ENCODE results near the gene CLASP1. TPM values are rescaled to one million over a fixed set of nuclear protein-coding genes. Genes with fewer than 3 reads are reported as not detected.
"Not testable (repeated sequence)": the region's sequence is repeated elsewhere in the genome, so short reads cannot be mapped to it uniquely, and the experiment has no call there.

Gene CLASP1
- total RNA-seq, 1 experiment from 2014 or later, result 81.9 TPM

DNA sequence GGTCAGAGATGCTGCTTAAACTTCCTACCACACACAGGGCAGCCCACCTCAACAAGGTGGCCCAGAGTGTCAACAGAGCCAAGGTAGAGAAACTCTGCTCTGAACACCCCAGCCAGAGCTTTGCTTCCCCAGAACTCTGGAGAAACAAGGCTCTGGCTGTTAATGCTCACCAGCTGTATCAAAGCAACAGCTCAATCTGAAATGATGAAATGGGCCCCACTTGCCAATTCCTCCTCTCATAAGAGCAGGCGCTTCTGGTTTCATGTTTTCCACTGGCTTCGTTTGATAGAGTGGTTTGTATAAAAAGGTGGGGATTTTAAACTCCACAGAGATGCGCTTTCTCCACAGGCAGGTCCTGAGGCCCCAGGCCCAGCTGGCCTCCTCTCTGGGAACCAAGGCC lies 303.4 kb downstream of the CLASP1 start:
- H3K9me3 Mint-ChIP-seq (ENCODE audit: unreplicated experiment), result no peaks in the 10 kb centered on the region
- POLR2A ChIA-PET, result no interaction called here
- CTCF ChIA-PET, result interaction anchor here (3.1 to 3.6 kb wide), 3 partner anchors 11 to 266 kb away, joined by 14 to 23 read pairs (median 15); no protein-coding TSS in a partner anchor

DNA sequence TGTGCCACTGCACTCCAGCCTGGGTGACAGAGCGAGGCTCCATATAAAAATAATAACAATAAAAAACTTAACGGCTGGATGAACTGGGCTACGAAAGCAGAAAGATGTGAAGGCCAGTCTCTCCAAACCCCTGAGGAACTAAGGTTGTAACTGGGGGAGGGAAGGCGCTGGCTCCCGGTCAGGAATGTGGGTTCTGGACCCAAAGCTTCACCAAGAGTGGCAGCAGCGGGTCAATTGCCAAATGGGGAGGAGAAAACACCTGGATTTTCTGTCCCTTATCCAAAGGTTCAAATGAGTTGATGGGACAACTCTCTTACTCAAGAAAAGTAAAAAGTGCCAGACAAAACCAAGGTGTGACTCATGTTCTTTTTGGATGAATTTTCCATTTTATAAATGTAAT lies 304.2 kb downstream of the CLASP1 start:
- POLR2A ChIA-PET, result interaction anchor here (0.6 to 0.7 kb wide), 3 partner anchors 11 to 62 kb away, joined by 3 to 4 read pairs (median 3); no protein-coding TSS in a partner anchor
- no peak for DNase-seq (ENCODE audit: unreplicated experiment)
- TF ChIP-seq, protein P1, sequence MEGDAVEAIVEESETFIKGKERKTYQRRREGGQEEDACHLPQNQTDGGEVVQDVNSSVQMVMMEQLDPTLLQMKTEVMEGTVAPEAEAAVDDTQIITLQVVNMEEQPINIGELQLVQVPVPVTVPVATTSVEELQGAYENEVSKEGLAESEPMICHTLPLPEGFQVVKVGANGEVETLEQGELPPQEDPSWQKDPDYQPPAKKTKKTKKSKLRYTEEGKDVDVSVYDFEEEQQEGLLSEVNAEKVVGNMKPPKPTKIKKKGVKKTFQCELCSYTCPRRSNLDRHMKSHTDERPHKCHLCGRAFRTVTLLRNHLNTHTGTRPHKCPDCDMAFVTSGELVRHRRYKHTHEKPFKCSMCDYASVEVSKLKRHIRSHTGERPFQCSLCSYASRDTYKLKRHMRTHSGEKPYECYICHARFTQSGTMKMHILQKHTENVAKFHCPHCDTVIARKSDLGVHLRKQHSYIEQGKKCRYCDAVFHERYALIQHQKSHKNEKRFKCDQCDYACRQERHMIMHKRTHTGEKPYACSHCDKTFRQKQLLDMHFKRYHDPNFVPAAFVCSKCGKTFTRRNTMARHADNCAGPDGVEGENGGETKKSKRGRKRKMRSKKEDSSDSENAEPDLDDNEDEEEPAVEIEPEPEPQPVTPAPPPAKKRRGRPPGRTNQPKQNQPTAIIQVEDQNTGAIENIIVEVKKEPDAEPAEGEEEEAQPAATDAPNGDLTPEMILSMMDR (IDR thresholded peaks at IDR 0.05; ENCODE audit: unreplicated experiment), result no peak
- H3K9me3 Mint-ChIP-seq (ENCODE audit: unreplicated experiment), result no peaks in the 10 kb centered on the region
- no peaks in the 10 kb centered on the region for H3K27me3 Mint-ChIP-seq (ENCODE audit: insufficient read depth, unreplicated experiment)
- BruUV-seq (replicated peaks), result no TSS peak
- peaks cover 87% of the 10 kb centered on the region for H3K36me3 Mint-ChIP-seq (ENCODE audit: insufficient read depth, unreplicated experiment)
- H3K4me1 Mint-ChIP-seq (ENCODE audit: insufficient read depth, unreplicated experiment), result peaks cover 15% of the 10 kb centered on the region
- CTCF ChIA-PET, result interaction anchor here (1.2 to 3.6 kb wide), 4 partner anchors 10 to 265 kb away, joined by 3 to 15 read pairs (median 12); no protein-coding TSS in a partner anchor
- intact Hi-C loops (cut with micrococcal nuclease), result no loop called here
- no peak overlapping the region for H3K27ac Mint-ChIP-seq (ENCODE audit: low read depth, unreplicated experiment)
- H3K4me3 Mint-ChIP-seq (ENCODE audit: unreplicated experiment), result no peak overlapping the region

More for the DNA sequence above, 303.4 kb downstream of the CLASP1 start:
- TF ChIP-seq, protein P1 (IDR thresholded peaks at IDR 0.05; ENCODE audit: unreplicated experiment), result no peak
- peaks cover 86% of the 10 kb centered on the region for H3K36me3 Mint-ChIP-seq (ENCODE audit: insufficient read depth, unreplicated experiment)
- H3K27me3 Mint-ChIP-seq (ENCODE audit: insufficient read depth, unreplicated experiment), result no peaks in the 10 kb centered on the region
- H3K27ac Mint-ChIP-seq (ENCODE audit: low read depth, unreplicated experiment), result no peak overlapping the region
- intact Hi-C loops (cut with micrococcal nuclease), result no loop called here
- no peak for DNase-seq (ENCODE audit: unreplicated experiment)
- H3K4me3 Mint-ChIP-seq (ENCODE audit: unreplicated experiment), result no peak overlapping the region
- no TSS peak for BruUV-seq (replicated peaks)
- peaks cover 15% of the 10 kb centered on the region for H3K4me1 Mint-ChIP-seq (ENCODE audit: insufficient read depth, unreplicated experiment)

DNA sequence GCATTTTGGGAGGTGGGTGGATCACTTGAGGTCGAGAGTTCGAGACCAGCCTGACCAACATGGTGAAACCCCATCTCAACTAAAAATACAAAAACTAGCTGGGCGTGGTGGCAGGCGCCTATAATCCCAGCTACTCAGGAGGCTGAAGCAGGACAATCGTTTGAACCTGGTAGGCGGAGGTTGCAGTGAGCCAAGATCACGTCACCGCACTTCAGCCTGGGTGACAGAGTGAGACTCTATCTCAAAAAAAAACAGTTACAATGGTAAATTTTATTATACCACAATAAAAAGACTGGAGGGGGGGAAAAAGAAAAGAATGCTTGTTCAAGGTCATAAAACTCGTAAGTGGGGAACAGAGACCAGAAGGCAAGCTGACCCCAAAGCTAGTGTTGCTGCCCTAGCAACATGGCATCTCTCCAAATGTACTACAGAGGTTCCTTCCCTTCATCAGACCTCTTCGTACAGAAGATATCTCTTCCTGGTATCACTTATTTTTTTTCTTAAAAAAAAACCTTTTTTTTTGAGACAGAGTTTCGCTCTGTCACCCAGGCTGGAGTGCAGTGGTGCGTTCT lies 305.3 kb downstream of the CLASP1 start:
- BruUV-seq (replicated peaks); H3K27me3 Mint-ChIP-seq (ENCODE audit: insufficient read depth, unreplicated experiment); H3K9me3 Mint-ChIP-seq (ENCODE audit: unreplicated experiment); intact Hi-C loops (cut with micrococcal nuclease); H3K27ac Mint-ChIP-seq (ENCODE audit: low read depth, unreplicated experiment); H3K4me3 Mint-ChIP-seq (ENCODE audit: unreplicated experiment); DNase-seq (ENCODE audit: unreplicated experiment): not testable (repeated sequence)
- Mint-ChIP-seq H3K36me3 (ENCODE audit: insufficient read depth, unreplicated experiment) (peaks cover 90% of the 10 kb centered on the region), H3K4me1 (ENCODE audit: insufficient read depth, unreplicated experiment) (peaks cover 15% of the 10 kb centered on the region)
- ChIA-PET POLR2A (interaction anchor here (1.1 kb wide), 1 partner anchor 16 kb away, joined by 3 read pairs; no protein-coding TSS in a partner anchor), CTCF (interaction anchor here (0.7 to 1.9 kb wide), 3 partner anchors 12 to 600 kb away, joined by 3 to 10 read pairs (median 3); no protein-coding TSS in a partner anchor)

DNA sequence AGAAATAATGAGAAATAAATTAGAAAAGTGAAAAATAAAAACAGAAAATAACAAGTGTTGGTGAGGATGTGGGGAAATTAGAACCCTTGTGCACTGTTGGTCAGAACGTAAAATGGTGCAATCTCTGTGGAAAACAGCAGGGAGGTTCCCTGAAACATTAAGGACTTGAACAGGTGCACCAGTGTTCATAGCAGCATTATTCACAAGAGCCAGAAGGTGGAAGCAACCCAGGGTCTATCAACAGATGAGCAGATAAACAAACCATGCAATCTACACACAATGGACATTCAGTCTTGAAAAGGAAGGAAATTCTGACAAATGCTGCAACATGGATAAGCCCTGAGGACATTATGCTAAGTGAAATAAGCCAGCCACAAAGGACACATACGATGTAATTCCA lies 306.1 kb downstream of the CLASP1 start:
- H3K27me3 Mint-ChIP-seq (ENCODE audit: insufficient read depth, unreplicated experiment), result no peaks in the 10 kb centered on the region
- H3K27ac Mint-ChIP-seq (ENCODE audit: low read depth, unreplicated experiment), result no peak overlapping the region
- intact Hi-C loops (cut with micrococcal nuclease), result no loop called here
- no peak overlapping the region for H3K4me3 Mint-ChIP-seq (ENCODE audit: unreplicated experiment)
- ChIA-PET CTCF (interaction anchor here (1.2 to 2.8 kb wide), 2 partner anchors 13 to 263 kb away, joined by 3 to 17 read pairs; no protein-coding TSS in a partner anchor), POLR2A (interaction anchor here (0.8 kb wide), 1 partner anchor 18 kb away, joined by 3 read pairs; no protein-coding TSS in a partner anchor)
- DNase-seq (ENCODE audit: unreplicated experiment), result no peak
- H3K4me1 Mint-ChIP-seq (ENCODE audit: insufficient read depth, unreplicated experiment), result peaks cover 15% of the 10 kb centered on the region
- H3K9me3 Mint-ChIP-seq (ENCODE audit: unreplicated experiment), result no peaks in the 10 kb centered on the region
- H3K36me3 Mint-ChIP-seq (ENCODE audit: insufficient read depth, unreplicated experiment), result peaks cover 90% of the 10 kb centered on the region
- TF ChIP-seq, protein P1 (IDR thresholded peaks at IDR 0.05; ENCODE audit: unreplicated experiment), result no peak
- BruUV-seq (replicated peaks), result no TSS peak

Data from MCF 10A (cell line).